Mesenteric fat pad (tissue), 1 donor: ENCODE data around the gene VWA8. TPM values are rescaled to one million over a fixed set of nuclear protein-coding genes. Genes with fewer than 3 reads are reported as not detected.
"Not testable (repeated sequence)": the region's sequence is repeated elsewhere in the genome, so short reads cannot be mapped to it uniquely, and the experiment has no call there.

Experiments
- DNase-seq: peaks from one replicate; pipeline ENCODE4 v3.0.0-alpha.2; 2020; ENCODE audit warnings: low spot score
- microRNA-seq: library from miRNA; unstranded; fragments of <30 nt; microRNA quantifications from one replicate; pipeline ENCODE4 v1.2.0, GENCODE V29; 2020; ENCODE audit warnings: borderline number of aligned reads
- total RNA-seq: library from RNA; stranded (reverse); fragmentation: NEBNext Ultra II Directional; extraction: Animal tissue kit (Norgen Biotek cat#: 25700); gene quantifications from one replicate; pipeline ENCODE4 v1.2.1, GENCODE V29; 2021
- donor health status: DM: yes; HTN: yes; CAD: no.

VWA8 gene
- total RNA-seq, 1 donor from 2014 or later: 17.9 TPM

DNA sequence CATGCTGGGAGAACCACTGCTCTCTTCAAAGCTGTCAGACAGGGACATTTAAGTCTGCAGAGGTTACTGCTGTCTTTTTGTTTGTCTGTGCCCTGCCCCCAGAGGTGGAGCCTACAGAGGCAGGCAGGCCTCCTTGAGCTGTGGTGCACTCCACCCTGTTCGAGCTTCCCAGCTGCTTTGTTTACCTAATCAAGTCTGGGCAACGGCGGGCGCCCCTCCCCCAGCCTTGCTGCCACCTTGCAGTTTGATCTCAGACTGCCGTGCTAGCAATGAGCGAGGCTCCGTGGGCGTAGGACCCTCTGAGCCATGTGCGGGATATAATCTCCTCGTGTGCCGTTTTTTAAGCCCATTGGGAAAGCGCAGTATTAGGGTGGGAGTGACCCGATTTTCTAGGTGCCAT, 420.7 kb downstream of the VWA8 start:
- DNase-seq: not testable (repeated sequence)

GRCh38 chr13:41533266-41534052, 427.4 kb downstream of the VWA8 start:
- no peak for DNase-seq

DNA sequence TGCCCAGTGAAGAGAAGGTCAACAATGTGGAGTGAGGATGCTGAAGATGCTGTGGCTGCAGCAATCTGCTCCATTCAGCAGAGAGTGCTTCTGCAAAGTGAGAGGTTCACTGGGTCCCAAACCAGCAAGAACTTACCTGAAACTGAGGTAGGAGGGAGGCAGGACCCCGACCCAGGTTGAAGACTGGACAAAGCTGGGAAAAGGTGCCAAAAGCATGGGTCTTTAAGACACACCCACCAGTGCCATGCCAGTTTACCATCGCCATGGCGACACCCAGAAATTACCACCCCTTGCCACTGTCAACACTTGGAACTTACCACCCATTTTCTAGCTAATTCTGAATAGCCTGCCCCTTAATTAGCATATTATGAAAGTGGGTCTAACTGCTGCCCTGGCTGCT, 432.9 kb downstream of the VWA8 start:
- no peak for DNase-seq

- DNase-seq: no peak
Observed at GRCh38 chr13:41520660-41521630, 440.0 kb downstream of the VWA8 start.

DNA sequence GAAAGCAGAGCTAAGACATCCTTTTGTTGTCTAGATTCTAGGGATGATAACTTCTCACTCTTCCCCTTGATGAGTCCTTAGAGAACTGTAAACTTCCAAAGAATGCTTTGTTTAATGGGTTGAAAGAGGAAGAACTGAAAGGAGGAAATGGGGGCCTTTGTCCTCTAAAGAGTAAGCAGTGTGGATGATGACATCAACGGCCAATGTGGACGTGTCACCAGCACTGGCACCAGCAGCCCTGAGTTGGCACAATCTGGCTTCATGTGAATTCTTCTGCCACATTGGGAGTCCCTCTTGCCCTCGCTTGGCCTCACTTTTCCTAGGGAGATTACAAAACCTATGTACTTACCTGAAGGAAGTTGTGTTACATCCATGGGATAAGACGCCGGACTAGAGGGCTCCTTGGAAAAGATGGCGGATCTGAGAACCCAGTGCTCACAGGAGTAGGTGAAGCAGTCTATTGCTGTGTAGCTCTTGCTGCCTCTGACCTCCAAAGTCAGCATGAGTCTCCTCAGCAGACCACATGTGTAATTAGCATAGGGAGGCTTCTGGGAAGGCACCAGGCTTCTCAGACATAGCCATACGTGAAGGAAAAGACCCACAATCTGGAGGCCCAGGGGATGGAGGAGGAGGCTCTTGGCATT, 440.8 kb downstream of the VWA8 start:
- no peak for DNase-seq

Small RNA genes lying within 50 kb of the gene (microRNA-seq; reads per million reads assigned to microRNA genes)
- not detected for gene MIR5006

Other genes with a start within 250 kb of the VWA8 start
- 11.8 TPM for gene DGKH, start 87.5 kb upstream of the VWA8 start, total RNA-seq